ENCODE measurements around the gene TMOD1.
"Not testable (repeated sequence)": the region's sequence is repeated elsewhere in the genome, so short reads cannot be mapped to it uniquely, and the experiment has no call there.

The TMOD1 gene

DNA sequence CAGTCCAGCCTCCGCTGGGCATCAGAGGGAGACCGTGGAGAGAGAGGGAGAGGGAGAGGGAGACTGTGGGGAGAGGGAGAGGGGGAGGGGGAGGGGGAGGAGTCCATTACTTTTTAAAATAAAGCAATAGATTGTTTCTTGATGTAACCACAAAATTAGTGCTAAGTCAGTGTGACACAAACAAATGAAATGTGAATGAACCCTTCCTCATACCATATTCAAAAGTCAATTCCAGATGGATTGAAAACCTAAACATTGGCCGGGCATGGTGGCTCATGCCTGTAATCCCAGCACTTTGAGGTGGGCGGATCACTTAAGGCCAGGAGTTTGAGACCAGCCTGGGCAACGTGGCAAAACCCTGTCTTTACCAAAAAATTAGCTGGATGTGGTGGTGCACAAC, 2.6 kb upstream of the TMOD1 start:
- not testable (repeated sequence) for DNase-seq (ENCODE audit: low spot score)

DNA sequence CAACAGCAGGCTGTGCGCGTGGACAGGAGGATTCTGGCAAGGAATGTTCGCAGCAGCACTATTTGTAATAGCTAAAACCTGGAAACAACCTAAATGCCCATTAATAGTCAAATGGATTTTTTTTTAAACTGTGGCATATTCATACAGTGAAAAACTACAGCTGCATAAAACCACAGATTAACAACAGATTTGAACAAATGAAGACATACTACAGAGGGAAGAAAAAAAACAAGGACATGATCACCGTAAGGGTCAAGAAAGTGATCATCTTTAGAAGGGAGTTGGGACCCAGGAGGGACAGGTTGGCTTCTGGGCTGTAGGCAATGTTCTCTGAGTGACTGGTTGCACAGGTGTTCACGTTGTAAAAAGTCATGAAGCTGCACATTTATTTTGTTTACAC, 1.2 kb upstream of the TMOD1 start:
- DNase-seq (ENCODE audit: low spot score) = no peak

DNA sequence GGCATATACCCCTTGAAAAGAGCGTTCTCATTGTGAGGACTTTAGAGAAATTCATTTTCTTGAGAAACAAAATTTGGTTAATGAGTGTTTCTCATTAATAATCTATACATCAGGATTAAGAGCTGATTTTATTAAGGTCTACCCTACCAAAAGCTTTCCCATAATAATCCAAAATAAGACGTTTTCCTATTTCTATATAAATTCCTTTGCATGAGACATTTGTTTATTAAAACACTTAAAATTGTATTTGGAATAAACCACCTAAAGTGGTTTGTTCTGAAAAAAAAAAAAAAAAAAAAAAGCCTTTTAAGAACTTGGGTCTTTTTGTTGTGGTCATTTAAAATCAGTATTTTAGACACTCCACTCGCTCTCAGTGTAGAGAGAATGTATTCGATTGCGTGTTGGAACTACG, 695 bp upstream of the TMOD1 start:
- no peak for DNase-seq (ENCODE audit: low spot score)

DNA sequence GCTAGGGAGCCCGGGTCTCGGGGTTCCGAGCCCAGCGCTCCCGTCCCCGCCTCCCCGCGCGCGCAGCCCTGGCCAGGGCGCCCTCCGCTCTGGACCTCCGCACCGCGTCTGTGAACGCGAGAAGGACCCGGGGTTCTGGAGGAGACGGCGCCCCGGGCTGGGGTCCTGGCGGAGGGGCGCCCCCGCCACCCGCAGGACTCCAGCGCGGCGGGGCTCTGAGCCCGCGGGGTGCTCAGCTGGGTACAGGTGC, 431 bp downstream of the TMOD1 start:
- no peak for DNase-seq (ENCODE audit: low spot score)

DNA sequence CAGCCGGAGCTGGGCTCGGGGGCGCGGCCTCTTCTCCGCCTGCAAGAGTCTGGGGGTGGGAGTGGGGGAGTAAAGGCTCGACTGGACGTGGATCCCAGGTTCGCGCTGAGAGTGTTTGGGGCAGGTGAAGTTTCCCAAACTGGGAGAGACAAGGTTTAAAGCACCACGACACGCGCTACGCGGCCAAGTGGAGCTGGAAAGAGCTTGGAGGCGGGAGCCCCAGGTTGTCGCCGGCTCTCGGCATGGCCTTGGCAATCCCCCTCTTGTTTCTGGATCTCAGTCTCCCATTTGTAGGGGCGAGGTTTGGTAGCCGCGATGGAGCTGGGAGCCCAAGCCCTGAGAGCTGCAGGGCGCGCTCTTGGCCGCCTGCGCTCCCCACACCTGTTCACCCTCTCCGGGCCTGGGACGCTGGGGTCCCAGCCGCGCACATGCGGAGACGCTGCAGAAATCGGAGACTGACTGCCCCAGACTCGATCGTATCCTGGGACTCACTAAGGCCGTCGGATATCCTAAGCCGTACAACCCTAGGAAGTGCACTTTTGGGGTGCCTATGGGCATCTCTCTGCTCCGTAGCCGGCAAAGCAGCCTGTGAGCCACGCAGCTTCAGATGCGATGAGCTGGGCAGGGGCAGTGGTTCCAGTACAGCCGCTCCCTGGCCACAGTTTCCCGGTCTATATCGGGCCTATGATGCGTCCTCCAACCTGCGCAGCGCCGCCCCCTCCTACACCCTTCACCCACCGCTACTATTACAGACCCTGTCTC, 937 bp downstream of the TMOD1 start:
- peak; percentile 35 for DNase-seq (ENCODE audit: low spot score)

DNA sequence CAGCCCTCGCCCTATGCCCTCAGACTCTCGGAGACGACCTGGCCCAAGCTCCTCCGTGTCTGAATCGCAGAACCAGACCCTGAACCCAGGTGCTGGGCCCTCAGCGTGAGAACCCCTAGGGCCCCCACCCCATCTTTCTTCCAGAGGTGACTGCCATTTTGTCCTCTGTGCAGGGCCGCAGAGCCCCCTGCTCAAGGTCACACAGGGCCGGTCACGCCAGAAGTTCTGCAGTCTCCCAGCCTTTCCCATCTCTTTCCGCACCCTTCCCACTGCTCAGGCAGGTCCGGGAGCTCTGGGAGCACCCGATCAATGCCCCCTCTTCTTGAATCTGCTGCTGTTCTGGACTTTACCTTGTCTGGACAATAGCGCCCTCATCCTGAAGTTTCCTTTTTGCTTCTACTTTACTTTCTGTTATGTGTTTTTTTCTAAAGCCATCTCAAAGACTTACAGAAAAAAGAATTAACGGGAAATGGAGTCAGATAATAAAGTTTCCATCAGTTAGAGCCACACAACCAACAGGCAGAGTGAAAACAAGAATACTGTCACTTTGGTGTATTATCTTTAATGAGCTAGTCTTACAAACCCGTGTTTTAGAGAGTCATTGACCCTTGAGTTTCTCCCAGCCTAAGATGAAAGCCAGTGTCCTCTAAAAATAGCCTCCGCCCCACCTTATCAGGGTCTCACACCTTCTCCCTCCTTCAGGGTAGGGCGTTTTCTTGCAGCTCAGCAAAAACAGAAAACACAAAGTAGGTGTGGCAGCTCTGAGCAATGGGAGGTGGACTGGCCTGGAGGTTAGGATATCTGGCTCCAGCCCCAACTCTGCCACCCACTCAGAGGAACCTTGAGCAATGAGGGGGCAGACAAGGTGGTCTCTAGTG, 1.8 kb downstream of the TMOD1 start:
- peak; percentile 94 for DNase-seq (ENCODE audit: low spot score)

DNA sequence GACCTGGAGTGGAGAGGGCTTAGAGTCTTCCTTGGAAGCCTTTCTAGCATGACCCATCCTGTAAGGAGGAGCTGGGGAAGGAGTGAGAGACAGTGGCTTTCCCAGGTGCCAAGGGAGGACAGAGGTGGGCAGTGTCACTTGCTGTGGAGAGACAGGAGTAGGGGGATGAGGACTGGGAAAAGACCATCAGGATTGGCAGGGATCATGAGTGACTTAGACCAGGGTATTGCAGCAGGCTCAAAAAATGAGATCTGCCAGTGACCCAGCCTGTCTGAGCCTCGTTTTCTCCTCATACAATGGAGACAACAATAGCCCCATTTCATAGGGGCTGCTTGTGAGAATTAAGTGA, 2.4 kb downstream of the TMOD1 start:
- no peak for DNase-seq (ENCODE audit: low spot score)

DNA sequence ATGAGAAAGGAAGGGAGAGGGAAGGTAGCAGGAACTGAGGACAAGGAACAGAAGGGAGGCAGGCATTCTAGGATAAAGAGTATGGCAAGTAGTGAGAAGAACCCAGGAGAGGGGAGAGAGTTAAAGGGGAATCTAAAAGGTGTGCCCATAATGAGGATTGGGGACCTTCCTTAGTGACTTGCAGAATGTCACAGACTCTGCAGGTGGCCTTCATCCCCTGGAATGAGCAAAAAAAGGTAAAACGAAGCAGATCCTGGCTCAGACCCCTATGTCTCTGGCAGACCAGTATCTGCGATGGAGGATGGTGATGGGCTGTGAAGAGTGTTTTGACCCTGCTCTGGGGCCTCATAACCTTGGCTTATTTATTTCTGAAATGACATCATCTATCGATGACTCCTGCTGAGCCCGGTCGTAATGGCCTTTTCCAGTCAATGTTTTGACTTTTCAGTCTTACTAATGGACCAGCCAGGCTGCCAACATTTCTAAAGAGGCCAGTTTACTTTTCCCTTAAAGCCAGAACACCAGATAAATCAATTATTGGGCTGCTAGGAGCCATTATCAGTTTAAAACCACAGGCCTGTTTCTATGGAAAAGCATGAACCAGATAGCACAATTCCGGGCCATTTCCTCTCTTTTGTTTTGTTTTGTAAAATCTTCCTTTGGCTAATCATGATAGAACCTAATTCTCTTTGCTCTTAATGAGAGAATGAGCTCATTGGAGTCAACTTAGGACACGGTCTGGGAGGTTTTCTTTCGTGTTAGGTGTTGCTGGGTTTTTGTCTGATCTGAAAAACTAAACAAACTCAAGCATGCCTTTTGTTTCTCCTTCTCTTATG, 3.1 kb downstream of the TMOD1 start:
- DNase-seq (ENCODE audit: low spot score) = peak; percentile 46

DNA sequence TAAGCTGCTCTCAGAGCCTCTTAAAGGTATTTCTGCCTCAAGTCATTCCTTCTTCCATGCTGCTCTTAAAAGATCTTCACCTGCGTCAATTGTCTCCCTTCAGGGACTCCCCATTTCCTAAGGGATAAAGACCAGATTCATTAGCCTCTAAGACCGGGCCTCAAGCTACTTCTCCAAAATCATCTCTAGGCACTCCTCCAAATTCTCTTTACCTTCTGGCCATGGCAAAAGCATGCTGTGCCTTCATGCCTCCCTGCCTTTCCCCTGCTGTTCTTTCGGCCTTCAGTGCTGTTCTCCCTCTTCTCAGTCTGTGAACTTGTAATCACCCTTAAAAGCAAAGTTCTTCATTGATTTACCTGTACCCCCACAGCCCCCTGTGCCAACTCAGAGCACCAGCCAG, 4.4 kb downstream of the TMOD1 start:
- no peak for DNase-seq (ENCODE audit: low spot score)

DNA sequence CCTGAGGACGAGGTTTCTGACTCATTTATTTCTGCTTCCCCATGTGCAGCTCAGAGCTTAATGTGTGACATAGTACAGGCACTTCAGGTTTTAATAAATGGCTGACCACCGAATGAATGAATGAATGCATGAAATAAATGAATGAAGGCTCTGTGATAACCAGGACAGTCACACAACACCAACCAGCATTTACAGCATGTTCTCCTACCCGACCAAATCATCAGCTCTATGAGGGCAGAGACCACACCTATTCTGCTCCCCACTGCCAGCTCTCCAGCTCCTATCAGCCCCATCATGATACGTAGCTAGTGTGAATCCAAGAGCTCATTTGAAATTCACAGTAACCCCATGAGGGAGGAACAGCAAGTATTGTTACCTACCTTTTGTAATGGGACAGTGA, 4.8 kb downstream of the TMOD1 start:
- peak; percentile 59 for DNase-seq (ENCODE audit: low spot score)

DNA sequence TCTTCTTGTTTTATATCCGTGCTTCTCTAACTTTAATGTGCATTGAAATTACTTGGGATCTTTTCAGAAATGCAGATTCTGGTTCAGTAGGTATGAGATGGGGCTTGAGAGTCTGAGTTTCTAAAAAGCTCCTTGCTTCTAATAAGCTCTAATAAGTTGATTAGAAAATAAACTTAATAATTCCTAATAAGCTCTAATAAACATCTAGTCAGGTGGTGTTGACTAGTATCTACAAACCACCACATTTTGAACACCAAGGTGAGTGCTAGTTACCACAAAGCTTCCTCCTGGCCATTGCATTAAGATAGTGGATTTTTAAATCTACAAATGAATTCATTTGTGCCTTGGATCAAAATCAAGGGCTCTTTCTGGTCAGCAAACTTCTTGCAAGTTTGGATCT, 5.3 kb downstream of the TMOD1 start:
- no peak for DNase-seq (ENCODE audit: low spot score)

DNA sequence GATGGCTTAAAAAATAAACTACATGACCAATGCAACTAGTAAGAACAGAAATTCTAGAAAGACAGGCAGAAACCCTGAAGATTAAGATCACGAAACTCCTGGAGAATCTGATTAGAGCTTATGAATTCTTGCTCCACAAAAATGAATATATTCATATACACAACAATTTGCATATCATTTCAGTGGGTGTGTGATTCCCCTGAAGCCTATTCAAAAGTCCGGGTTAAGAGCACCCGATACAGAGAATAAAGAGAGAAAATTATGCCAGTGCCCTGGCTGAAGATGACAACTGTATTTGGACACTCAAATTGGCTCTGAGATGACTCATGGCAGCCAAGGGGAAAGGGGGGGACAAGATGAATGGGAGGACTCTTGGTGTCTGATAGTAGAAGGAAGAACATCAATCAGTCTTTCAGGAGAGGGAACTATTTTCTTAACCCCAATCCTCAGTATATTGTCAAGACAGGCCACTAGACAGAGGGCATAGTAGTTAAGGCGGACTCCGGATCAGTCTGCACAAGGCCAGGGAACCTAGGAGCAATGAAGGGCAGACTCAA, 6.0 kb downstream of the TMOD1 start:
- peak; percentile 27 for DNase-seq (ENCODE audit: low spot score)

DNA sequence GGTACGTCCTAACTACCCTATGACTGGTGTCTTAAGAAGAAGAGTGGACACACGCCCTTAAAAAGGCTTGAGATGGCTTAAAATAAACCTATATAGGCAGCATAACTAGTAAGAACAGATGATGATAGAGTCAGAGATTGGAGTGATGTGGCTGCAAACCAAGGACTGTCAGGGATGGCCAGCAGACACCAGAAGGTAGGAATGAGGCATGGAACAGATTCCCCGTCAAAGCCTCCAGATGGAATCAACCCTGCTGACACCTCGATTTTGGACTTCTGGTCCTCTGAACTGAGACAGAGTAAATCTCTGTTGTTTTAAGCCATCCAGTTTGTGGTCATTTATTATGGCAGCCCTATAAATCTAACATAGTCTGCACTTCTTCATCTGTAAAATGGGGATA, 7.4 kb downstream of the TMOD1 start:
- no peak for DNase-seq (ENCODE audit: low spot score)

DNA sequence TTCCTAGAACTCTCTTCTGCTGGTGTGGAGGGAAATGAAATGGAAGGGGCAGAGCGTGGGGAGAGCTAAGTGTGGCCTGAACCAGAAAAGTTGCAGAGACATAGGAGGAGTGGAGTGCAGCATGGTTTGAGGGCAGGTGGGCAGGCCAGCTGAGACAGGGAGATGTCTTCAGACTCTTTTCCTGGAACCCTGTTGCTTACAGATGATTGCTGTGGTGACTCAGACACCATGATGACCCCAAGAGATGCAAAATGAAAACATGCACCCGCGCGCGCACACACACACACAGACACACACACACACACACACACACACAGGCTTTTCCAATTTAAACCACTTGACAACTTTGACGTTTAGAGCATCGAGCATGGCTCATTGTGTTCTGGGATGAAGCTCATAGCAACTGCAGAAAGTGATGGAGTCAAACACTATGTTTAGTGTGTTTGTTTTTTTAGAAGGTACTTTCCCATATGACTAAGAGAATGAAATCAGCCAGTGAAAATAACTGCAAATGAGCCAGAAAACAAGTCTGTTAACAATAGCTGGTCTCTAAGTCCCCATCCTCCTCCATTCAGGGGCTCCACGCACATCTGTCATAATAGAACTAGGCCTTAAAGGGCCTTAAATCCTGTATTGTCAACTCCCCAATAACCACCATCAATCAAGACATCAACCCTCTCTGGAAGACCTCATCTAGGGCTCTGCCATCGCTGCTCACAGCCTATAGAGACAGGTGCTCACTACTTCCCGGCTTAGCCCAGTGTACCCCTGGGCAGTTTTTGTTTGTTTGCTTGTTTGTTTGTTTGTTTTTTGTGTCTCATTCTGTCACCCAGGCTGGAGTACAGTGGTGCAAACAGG, 9.6 kb downstream of the TMOD1 start:
- no peak for DNase-seq (ENCODE audit: low spot score)

DNA sequence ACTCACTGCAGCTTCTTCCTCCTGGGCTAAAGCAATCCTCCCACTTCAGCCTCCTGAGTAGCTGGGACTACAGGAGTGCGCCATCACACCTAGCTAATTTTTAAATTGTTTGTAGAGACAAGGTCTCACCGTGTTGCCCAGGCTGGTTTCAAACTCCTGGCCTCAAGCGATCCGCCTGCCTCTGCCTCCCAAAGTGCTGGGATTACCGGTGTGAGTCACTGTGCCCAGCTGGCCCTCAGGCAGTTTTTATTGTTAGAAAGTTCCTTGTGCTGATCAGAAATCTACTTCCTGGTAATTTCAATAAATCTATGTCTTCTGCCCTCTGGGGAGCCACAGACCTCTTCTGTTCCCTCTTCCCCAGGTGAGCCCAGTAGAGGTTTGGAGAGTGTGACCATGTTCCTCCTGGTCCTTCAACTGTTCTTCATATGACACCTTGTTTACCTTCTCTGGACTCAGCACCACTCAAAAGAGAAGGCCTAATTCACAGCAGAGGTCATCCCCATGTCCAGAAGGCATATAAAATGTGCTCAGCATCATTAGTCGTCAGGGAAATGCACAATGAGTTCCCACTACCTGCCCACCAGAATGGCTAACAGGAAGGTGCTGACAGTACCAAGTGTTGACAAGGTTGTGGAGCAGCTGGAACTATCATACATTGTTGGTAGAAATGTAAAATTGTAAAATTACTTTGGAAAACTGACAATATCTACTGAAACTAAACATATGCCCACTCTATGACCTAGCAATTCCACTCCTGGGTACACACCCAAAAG, 10.4 kb downstream of the TMOD1 start:
- DNase-seq (ENCODE audit: low spot score) = no peak

DNA sequence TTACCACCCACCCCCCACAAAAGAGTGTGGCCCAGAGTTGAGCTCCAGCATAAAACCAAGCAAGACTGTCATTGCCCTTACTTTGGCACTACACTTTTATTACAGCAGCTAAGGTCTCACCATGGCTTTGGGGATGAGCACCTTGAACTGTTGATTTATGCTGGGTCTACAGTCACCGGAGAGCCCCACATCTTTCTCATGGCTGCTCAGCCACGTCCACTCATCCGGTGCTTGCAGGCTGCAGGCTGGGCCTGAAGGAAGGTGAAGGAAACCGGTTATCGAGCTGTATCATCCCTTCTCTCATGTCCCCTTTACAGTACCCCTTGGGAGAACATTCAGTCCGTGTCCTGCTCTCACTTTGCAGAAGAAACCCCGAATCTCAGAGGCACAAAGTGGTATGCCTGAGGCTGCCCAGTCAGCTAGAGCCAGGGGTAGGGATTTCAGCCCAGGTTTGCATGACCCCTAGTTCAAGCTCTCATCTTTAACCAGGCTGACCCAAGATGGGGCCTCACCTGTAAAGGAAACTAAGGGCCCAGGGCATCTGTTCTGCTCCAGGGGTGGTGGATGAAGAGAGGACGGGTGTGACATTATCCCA, 11.6 kb downstream of the TMOD1 start:
- DNase-seq (ENCODE audit: low spot score) = no peak

DNA sequence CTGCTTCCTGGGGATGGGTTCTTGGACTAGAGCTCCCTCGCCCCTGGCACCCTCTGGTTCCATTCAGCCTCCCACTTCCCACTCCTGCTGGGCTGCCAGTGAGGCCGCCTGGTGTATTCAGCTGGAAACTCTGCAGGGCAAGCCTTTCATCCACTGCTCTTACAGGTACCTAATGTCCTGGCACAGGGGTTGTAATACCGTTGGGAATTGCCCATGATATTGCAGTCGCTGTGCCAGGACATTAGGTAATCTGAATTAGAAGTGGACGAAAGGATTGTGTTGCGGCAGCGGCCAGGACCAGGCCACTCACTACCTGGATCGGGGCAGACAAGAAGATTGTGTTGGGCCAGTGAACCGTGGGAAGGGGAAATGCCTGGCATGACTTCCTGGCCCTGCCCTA, 13.1 kb downstream of the TMOD1 start:
- no peak for DNase-seq (ENCODE audit: low spot score)

DNA sequence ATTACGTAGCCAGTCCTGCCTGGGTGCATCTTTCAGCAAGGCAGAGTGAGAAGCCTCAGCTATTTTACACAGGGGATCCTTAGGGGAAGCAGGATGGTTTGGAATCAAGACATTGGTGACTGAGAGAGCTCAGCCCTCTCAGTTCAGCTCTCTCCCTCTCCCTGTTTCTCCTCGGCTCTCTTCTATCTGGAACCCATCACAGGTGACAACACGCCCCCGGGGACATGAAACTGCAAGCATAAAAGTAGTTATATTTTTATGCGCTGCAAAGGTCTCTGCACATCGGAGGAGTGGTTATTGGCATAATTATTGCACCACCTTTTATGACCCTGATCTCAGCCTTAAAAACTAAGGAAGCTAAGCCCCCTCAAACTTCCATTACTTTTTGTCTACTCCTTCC, 14.2 kb downstream of the TMOD1 start:
- no peak for DNase-seq (ENCODE audit: low spot score)

DNA sequence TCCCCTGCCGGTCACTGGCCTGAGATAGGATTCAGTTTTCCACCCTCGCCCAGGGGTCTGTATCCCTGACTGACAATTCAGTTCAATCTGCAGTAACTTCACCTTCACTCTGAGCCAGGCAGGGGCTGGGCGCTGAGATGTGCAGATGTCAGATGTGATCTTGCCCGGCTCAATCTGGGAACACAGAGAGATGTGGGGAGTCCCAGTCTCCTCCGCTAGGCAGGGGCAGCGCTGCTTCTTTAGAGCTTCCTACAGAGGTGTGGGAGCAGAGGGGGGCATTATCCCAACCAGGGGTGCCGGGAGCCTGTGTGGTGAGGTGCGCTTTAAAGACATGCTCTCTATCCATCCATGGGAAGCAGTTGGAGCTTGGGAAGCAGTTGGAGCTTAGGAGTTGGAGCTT, 14.6 kb downstream of the TMOD1 start:
- DNase-seq (ENCODE audit: low spot score) = no peak

DNA sequence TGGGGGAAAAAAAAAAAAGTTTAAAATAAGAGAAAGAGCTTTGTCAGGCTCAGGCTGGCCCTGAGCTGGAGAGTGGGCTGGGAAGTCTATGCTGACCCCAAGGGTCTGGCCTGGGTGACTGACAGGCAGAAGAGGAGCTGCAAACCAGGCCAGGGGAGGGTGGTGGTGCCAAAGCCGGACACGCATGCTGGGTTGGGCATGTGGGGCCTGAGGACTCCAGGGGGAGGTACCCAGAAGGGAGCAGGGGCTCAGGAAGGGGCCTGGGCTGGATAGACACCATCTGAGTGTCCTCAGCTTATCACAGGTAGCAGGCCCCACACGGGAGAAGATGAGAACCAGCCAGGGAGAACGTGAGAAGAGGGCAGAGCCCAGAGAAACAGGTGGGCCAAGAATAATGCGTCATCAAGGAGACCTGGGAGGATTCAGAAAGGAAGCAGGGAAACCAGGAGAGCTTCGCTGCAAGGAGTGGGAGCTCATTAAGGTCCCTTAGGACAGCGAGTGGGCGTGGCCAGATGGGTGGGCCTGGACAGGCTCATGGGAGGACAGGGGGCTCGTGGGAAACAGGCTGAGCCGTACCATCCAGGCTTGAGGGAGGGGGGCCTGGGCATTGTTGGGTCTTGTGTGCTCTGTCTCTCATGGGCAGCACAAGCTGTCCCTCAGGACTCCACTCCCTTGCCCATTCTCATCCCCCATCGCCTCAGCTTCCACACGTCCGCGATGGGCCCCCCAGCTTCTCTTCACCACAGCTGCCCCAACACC, 16.0 kb downstream of the TMOD1 start:
- no peak for DNase-seq (ENCODE audit: low spot score)
